Right lung (tissue), 5 donors: ENCODE results near the gene CDK7. TPM values are rescaled to one million over a fixed set of nuclear protein-coding genes. Genes with fewer than 3 reads are reported as not detected.

Experiments
- DNase-seq, 2 donors: peaks; one replicate each; pipeline ENCODE4 v3.0.0-alpha.2; 2013
- polyA plus RNA-seq, 5 donors: library from polyadenylated mRNA; unstranded; fragments of 120-200 nt; gene quantifications; one replicate each; pipeline versions ENCODE4 v1.2.1 to v1.2.3, GENCODE V29; 2013; ENCODE audit warnings: inconsistent platforms in 1 of 5, low replicate concordance in 1 of 5; ENCODE audit not compliant: insufficient read length in 5 of 5, insufficient read depth in 1 of 5

The CDK7 gene
- polyA plus RNA-seq, 5 donors, result 33.3 to 39.8 (median 35.5) TPM

GRCh38 chr5:69288069-69288468, 53.4 kb downstream of the CDK7 start:
- DNase-seq, result no peak

- DNase-seq, result no peak
These were observed 54.0 kb downstream of the CDK7 start for GRCh38 chr5:69288688-69289087.

- no peak for DNase-seq
These were observed 57.6 kb downstream of the CDK7 start for GRCh38 chr5:69292306-69292705.

GRCh38 chr5:69293882-69294281, 59.2 kb downstream of the CDK7 start:
- DNase-seq, result no peak

GRCh38 chr5:69295088-69295754, 60.5 kb downstream of the CDK7 start:
- no peak for DNase-seq

- DNase-seq, result no peak
These were observed 64.9 kb downstream of the CDK7 start for GRCh38 chr5:69299625-69300024.

- peak; percentile 41 to 47 for DNase-seq
These were observed 66.0 kb downstream of the CDK7 start for GRCh38 chr5:69300537-69301203.

- DNase-seq, result no peak
These were observed 70.8 kb downstream of the CDK7 start for GRCh38 chr5:69305512-69305911.

- no peak for DNase-seq
These were observed 73.4 kb downstream of the CDK7 start for GRCh38 chr5:69308046-69308553.

- no peak for DNase-seq
These were observed 74.7 kb downstream of the CDK7 start for GRCh38 chr5:69309380-69309779.

- DNase-seq, result no peak
These were observed 77.9 kb downstream of the CDK7 start for GRCh38 chr5:69312459-69313160.

GRCh38 chr5:69313428-69313827, 78.7 kb downstream of the CDK7 start:
- DNase-seq, result no peak

- no peak for DNase-seq
These were observed 81.3 kb downstream of the CDK7 start for GRCh38 chr5:69315972-69316371.

GRCh38 chr5:69317391-69317790, 82.7 kb downstream of the CDK7 start:
- no peak for DNase-seq

GRCh38 chr5:69326365-69326764, 91.7 kb downstream of the CDK7 start:
- no peak for DNase-seq

Other genes starting within 250 kb of the CDK7 start
- gene SLC30A5, start 140.9 kb upstream of the CDK7 start, polyA plus RNA-seq, result 10 to 100 TPM; 72.1 to 88.7 (median 80.2) TPM
- 100 to 1,000 TPM in 2 of 5 donors, 10 to 100 TPM in 3; 61.8 to 168 (median 86.5) TPM for gene CCNB1, start 67.7 kb upstream of the CDK7 start, polyA plus RNA-seq
- gene CENPH, start 45.3 kb upstream of the CDK7 start, polyA plus RNA-seq, result 10 to 100 TPM; 16.0 to 38.4 (median 26.1) TPM
- 10 to 100 TPM in 4 of 5 donors, 1 to 10 TPM in 1; 10.0 to 13.9 (median 12.3) TPM for gene CCDC125, start 97.9 kb downstream of the CDK7 start, polyA plus RNA-seq
- 10 to 100 TPM; 40.2 to 64.0 (median 59.4) TPM for gene AK6, start 134.6 kb downstream of the CDK7 start, polyA plus RNA-seq
- 10 to 100 TPM; 50.6 to 66.3 (median 51.8) TPM for gene TAF9, start 134.6 kb downstream of the CDK7 start, polyA plus RNA-seq
- 10 to 100 TPM; 31.9 to 47.3 (median 40.4) TPM for gene RAD17, start 134.9 kb downstream of the CDK7 start, polyA plus RNA-seq
- 10 to 100 TPM; 18.3 to 24.2 (median 19.0) TPM for gene MARVELD2, start 180.2 kb downstream of the CDK7 start, polyA plus RNA-seq